Thyroid gland (tissue), 4 donors: ENCODE measurements around the gene INPP5K. TPM values are rescaled to one million over a fixed set of nuclear protein-coding genes. Genes with fewer than 3 reads are reported as not detected.

Experiments used
- DNase-seq, 2 donors: peaks; one replicate each; pipeline ENCODE4 v3.0.0-alpha.2; 2019
- H3K27ac ChIP-seq, 3 donors: fragments of 200-600 bp; sonication (generic); 1 replicate in 2 of 3; 2 replicates in 1 of 3; pipeline ENCODE4 v1.5.1; 2016 to 2019; ENCODE audit warnings: mild to moderate bottlenecking in 1 of 3, moderate library complexity in 1 of 3
- H3K27me3 ChIP-seq: fragments of 200-600 bp; sonication (generic); one replicate; pipeline ENCODE4 v1.5.1; 2019
- H3K36me3 ChIP-seq, 2 donors: fragments of 200-600 bp; sonication (generic); one replicate each; pipeline ENCODE4 v1.5.1; 2016 to 2019
- H3K4me1 ChIP-seq, 2 donors: fragments of 200-600 bp; sonication (generic); one replicate each; pipeline ENCODE4 v1.5.1; 2017 to 2019
- H3K4me3 ChIP-seq, 3 donors: fragments of 200-600 bp; sonication (generic); replicated peaks in 1 of 3; 1 replicate in 2 of 3; 2 replicates in 1 of 3; pipeline ENCODE4 v1.5.1; 2016; ENCODE audit warnings: mild to moderate bottlenecking in 1 of 3
- H3K9me3 ChIP-seq: fragments of 200-600 bp; sonication (generic); one replicate; pipeline ENCODE4 v1.5.1; 2017
- POLR2A ChIP-seq, 2 donors: fragments of 450-650 bp; IDR thresholded peaks; one replicate each; pipeline ENCODE4 v1.6.1; 2017; ENCODE audit warnings: antibody characterized with exemption in 2 of 2, mild to moderate bottlenecking in 2 of 2, moderate library complexity in 1 of 2
- WGBS, 2 donors: methylation state at CpG; one replicate each; pipeline ENCODE4 v1.1.5; 2017; 5-methylcytosine and 5-hydroxymethylcytosine counted together
- intact Hi-C: fragments of 100-400 bp; cut with DNase I; formaldehyde crosslinking; loops from one replicate; pipeline ENCODE4 v1.15.1; 2023
- total RNA-seq, 4 donors: library from RNA; depleted of rRNA; stranded (reverse); fragments of >200 nt; gene quantifications; one replicate each; pipeline ENCODE4 v1.2.3, GENCODE V29; 2016
- TF ChIP-seq, protein P1 (sequence below), 6 experiments: fragments of 200-600 bp in 3 of 6; fragments of 450-650 bp in 3 of 6; sonication (generic) in 3 of 6; IDR thresholded peaks; one replicate each; pipeline ENCODE4 v1.5.1; 2016 to 2019; ENCODE audit warnings: antibody characterized with exemption in 6 of 6, mild to moderate bottlenecking in 2 of 6, inconsistent platforms in 1 of 6, moderate library complexity in 1 of 6

The INPP5K gene
- total RNA-seq, 4 donors from 2014 or later, result 124 to 285 (median 158) TPM

- H3K4me3 ChIP-seq, result no peak overlapping the region
- H3K27ac ChIP-seq, result no peak overlapping the region
- H3K9me3 ChIP-seq, result no peaks in the 10 kb centered on the region
- intact Hi-C loops, result no loop called here
- 84 to 86% methylated on average over 11 of the region's 11 CpGs for WGBS, 2 donors
- TF ChIP-seq, protein P1, sequence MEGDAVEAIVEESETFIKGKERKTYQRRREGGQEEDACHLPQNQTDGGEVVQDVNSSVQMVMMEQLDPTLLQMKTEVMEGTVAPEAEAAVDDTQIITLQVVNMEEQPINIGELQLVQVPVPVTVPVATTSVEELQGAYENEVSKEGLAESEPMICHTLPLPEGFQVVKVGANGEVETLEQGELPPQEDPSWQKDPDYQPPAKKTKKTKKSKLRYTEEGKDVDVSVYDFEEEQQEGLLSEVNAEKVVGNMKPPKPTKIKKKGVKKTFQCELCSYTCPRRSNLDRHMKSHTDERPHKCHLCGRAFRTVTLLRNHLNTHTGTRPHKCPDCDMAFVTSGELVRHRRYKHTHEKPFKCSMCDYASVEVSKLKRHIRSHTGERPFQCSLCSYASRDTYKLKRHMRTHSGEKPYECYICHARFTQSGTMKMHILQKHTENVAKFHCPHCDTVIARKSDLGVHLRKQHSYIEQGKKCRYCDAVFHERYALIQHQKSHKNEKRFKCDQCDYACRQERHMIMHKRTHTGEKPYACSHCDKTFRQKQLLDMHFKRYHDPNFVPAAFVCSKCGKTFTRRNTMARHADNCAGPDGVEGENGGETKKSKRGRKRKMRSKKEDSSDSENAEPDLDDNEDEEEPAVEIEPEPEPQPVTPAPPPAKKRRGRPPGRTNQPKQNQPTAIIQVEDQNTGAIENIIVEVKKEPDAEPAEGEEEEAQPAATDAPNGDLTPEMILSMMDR (IDR thresholded peaks at IDR 0.05), result no peak
- no peak for TF ChIP-seq POLR2A (IDR thresholded peaks at IDR 0.05)
- DNase-seq, result no peak
- H3K27me3 ChIP-seq, result no peaks in the 10 kb centered on the region
- peaks cover 13 to 22% of the 10 kb centered on the region in 2 donors for H3K4me1 ChIP-seq
- H3K36me3 ChIP-seq, result peaks cover 39 to 58% of the 10 kb centered on the region in 2 donors
Observed at GRCh38 chr17:1481736-1482135, 34.7 kb downstream of the INPP5K start.

GRCh38 chr17:1480747-1481465 lies 35.5 kb downstream of the INPP5K start:
- no peak for TF ChIP-seq POLR2A (IDR thresholded peaks at IDR 0.05)
- TF ChIP-seq, protein P1 (IDR thresholded peaks at IDR 0.05), result no peak
- WGBS, 2 donors, result 88 to 89% methylated on average over 11 to 18 of the region's 18 CpGs
- no peak overlapping the region for H3K27ac ChIP-seq
- DNase-seq, result no peak
- no peak overlapping the region for H3K4me3 ChIP-seq
- H3K27me3 ChIP-seq, result no peaks in the 10 kb centered on the region
- H3K4me1 ChIP-seq, result peaks cover 12 to 20% of the 10 kb centered on the region in 2 donors
- H3K9me3 ChIP-seq, result no peaks in the 10 kb centered on the region
- intact Hi-C loops, result no loop called here
- H3K36me3 ChIP-seq, result peaks cover 45 to 59% of the 10 kb centered on the region in 2 donors

- intact Hi-C loops, result no loop called here
- Histone ChIP-seq H3K9me3 (no peaks in the 10 kb centered on the region), H3K27me3 (no peaks in the 10 kb centered on the region), H3K4me3 (no peak overlapping the region), H3K27ac (no peak overlapping the region), H3K36me3 (peaks cover 45 to 70% of the 10 kb centered on the region in 2 donors), H3K4me1 (peaks cover 8 to 19% of the 10 kb centered on the region in 2 donors)
- no peak for TF ChIP-seq POLR2A (IDR thresholded peaks at IDR 0.05)
- TF ChIP-seq, protein P1 (IDR thresholded peaks at IDR 0.05), result no peak
- WGBS, 2 donors, result 94 to 100% methylated on average over 6 to 11 of the region's 26 CpGs
- DNase-seq, result no peak
Observed at GRCh38 chr17:1478418-1478817, 38.0 kb downstream of the INPP5K start.

GRCh38 chr17:1475321-1475854 lies 41.0 kb downstream of the INPP5K start:
- intact Hi-C loops, result no loop called here
- Histone ChIP-seq H3K27ac (peak overlapping the region; percentile 32 to 41 (median 37)), H3K9me3 (no peaks in the 10 kb centered on the region), H3K36me3 (peaks cover 47 to 63% of the 10 kb centered on the region in 2 donors), H3K27me3 (no peaks in the 10 kb centered on the region), H3K4me3 (no peak overlapping the region), H3K4me1 (peaks cover 8 to 14% of the 10 kb centered on the region in 2 donors)
- peak in 1 of 2 donors; percentile 8 for TF ChIP-seq POLR2A (IDR thresholded peaks at IDR 0.05)
- TF ChIP-seq, protein P1 (IDR thresholded peaks at IDR 0.05), result no peak
- peak; percentile 33 to 35 for DNase-seq
- WGBS, 2 donors, result 53 to 60% methylated on average over 13 of the region's 15 CpGs
